ENCODE measurements around the gene GNG14. TPM values are rescaled to one million over a fixed set of nuclear protein-coding genes. Genes with fewer than 3 reads are reported as not detected.

The GNG14 gene
- total RNA-seq, 1 experiment from 2014 or later: not detected

DNA sequence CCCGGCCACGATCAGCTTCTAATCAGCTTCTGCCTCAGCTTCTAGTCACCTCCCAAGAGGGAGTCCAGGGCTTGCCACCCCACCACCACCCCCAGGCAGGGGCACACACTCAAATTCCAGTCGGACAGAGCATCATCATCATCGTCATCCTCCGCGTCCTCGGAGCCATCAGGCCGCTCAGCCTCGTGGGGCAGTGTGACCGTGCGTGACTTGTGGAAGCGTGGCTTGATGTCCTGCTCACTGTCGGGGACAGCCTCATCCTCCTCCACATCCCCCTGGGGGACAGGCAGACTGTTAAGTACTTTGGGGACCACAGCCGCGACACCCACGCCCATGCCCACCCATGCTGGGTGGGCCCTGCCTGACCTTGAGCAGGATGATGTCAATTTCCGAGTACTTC lies 23.4 kb downstream of the GNG14 start:
- H3K27me3 Mint-ChIP-seq (ENCODE audit: low read depth): no peaks in the 10 kb centered on the region
- Histone ChIP-seq H3K79me1 (ENCODE audit: insufficient read depth, low read depth, low read length, poor library complexity, severe bottlenecking) (no peaks in the 10 kb centered on the region), H3T11ph (ENCODE audit: low read length) (no peak overlapping the region), H2AFZ (ENCODE audit: low read length) (no peak overlapping the region), H4K8ac (replicated peaks; ENCODE audit: insufficient read length, low read depth, low read length) (no peak overlapping the region), H2BK20ac (ENCODE audit: low read depth, low read length, poor library complexity, severe bottlenecking) (no peak overlapping the region), H3K9ac (ENCODE audit: extremely low read depth, insufficient read length, low read length) (no peak overlapping the region), H3K27me3 (ENCODE audit: insufficient read depth, low read length) (no peaks in the 10 kb centered on the region), H2BK12ac (ENCODE audit: insufficient read length, low read depth, low read length) (no peak overlapping the region), H3K23ac (ENCODE audit: insufficient read length, low read depth, low read length) (no peak overlapping the region), H2BK15ac (ENCODE audit: low read depth, low read length) (no peak overlapping the region), H3K9me3 (ENCODE audit: control insufficient read depth, low read depth, low read length) (no peaks in the 10 kb centered on the region), H4K5ac (ENCODE audit: insufficient read length, low read depth, low read length) (no peak overlapping the region), H2AK5ac (ENCODE audit: insufficient read length, low read length) (no peak overlapping the region), H3K18ac (ENCODE audit: insufficient read length, low read depth, low read length) (no peak overlapping the region), H3K4ac (ENCODE audit: low read depth, low read length) (no peak overlapping the region), H4K20me1 (ENCODE audit: control insufficient read depth, insufficient read depth, insufficient read length) (no peaks in the 10 kb centered on the region), H2BK120ac (ENCODE audit: low read depth, low read length, poor library complexity, severe bottlenecking) (no peak overlapping the region), H2BK5ac (ENCODE audit: insufficient read length, low read length) (no peak overlapping the region), H3K23me2 (ENCODE audit: insufficient read length, low read depth, low read length, poor library complexity, severe bottlenecking) (no peaks in the 10 kb centered on the region), H3K79me2 (ENCODE audit: insufficient read depth, low read length) (no peaks in the 10 kb centered on the region), H4K91ac (ENCODE audit: insufficient read length, low read depth, low read length) (no peak overlapping the region), H3K56ac (ENCODE audit: insufficient read length, low read depth, low read length) (no peak overlapping the region), H3K27ac (ENCODE audit: insufficient read length, low read depth, low read length) (no peak overlapping the region), H3K4me1 (ENCODE audit: insufficient read depth, low read length) (no peaks in the 10 kb centered on the region), H3K4me2 (ENCODE audit: insufficient read depth, insufficient read length, low read length) (no peak overlapping the region), H3K14ac (ENCODE audit: insufficient read depth, low read length) (no peak overlapping the region)
- DNase-seq: no peak
- peaks cover 53 to 87% (median 86%) of the 10 kb centered on the region in 3 experiments; a peak in 6 of 7 replicates for H3K36me3 Mint-ChIP-seq (ENCODE audit: insufficient read depth in 1 of 3, low read depth in 3 of 3)
- no peaks in the 10 kb centered on the region for H3K4me1 Mint-ChIP-seq
- no peak overlapping the region for H3K4me3 Mint-ChIP-seq
- no peaks in the 10 kb centered on the region for H3K9me3 Mint-ChIP-seq
- TF ChIP-seq, protein P1, sequence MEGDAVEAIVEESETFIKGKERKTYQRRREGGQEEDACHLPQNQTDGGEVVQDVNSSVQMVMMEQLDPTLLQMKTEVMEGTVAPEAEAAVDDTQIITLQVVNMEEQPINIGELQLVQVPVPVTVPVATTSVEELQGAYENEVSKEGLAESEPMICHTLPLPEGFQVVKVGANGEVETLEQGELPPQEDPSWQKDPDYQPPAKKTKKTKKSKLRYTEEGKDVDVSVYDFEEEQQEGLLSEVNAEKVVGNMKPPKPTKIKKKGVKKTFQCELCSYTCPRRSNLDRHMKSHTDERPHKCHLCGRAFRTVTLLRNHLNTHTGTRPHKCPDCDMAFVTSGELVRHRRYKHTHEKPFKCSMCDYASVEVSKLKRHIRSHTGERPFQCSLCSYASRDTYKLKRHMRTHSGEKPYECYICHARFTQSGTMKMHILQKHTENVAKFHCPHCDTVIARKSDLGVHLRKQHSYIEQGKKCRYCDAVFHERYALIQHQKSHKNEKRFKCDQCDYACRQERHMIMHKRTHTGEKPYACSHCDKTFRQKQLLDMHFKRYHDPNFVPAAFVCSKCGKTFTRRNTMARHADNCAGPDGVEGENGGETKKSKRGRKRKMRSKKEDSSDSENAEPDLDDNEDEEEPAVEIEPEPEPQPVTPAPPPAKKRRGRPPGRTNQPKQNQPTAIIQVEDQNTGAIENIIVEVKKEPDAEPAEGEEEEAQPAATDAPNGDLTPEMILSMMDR (conservative IDR thresholded peaks at IDR 0.05): no peak
- WGBS (ENCODE audit: extremely low coverage, insufficient read length, low lambda C conversion rate): no CpG with 5 or more reads among the region's 17 CpGs
- H3K27ac Mint-ChIP-seq: no peak overlapping the region
